Heart left ventricle (tissue), 13 donors: Measurements from ENCODE around the gene EIF2B5.

Experiments used
- CTCF ChIP-seq, 12 donors: fragments of 200-600 bp; sonication (generic) in 4 of 12; IDR thresholded peaks; one replicate each; pipeline versions ENCODE4 v1.5.0 to v1.8.0; 2018 to 2022; ENCODE audit warnings: antibody characterized with exemption in 12 of 12, mild to moderate bottlenecking in 5 of 12
- POLR2A ChIP-seq, 2 donors: fragments of 450-650 bp; IDR thresholded peaks; one replicate each; pipeline ENCODE4 v1.6.1; 2017; ENCODE audit warnings: antibody characterized with exemption in 2 of 2, mild to moderate bottlenecking in 2 of 2, moderate library complexity in 2 of 2
- donor health status: ischemic (EF 13 %, LVEDD 7.1; RV severe dilation, severe dysfunction).
- donor health status: DM: no; HTN: yes; CAD: no.
- donor health status: DM: no; HTN: no; CAD: no.
- donor health status: ischemic (EF 25% LVEDD 6.9; RV normal size, moderate dysfunction).
- donor health status: ischemic (EF 25% LVEDD 5.7; RV mildly dilated, moderate dysfunction).
- donor health status: ischemic (EF 35%, LVEDD 5.7; RV mildly dilated, moderate dysfunction).
- donor health status: nonischemic (EF 11% LVEDD 7.7; RV severe dilation, severe dysfunction).
- donor health status: DM: yes; HTN: yes; CAD: no.
- donor health status: PGD.
- donor health status: ischemic (EF 29% LVEDD 5.4; RV normal size, mild dysfunction).
- donor health status: nonischemic (EF 23%, LVEDD 6.1; RV moderate dilation, normal function).

GRCh38 chr3:184180165-184180564 lies 45.0 kb downstream of the EIF2B5 start:
- no peak for TF ChIP-seq CTCF (IDR thresholded peaks at IDR 0.05)
- no peak for TF ChIP-seq POLR2A (IDR thresholded peaks at IDR 0.05)
